HG03095 (cell line): ENCODE results near the gene ITM2C.

ENCODE experiments used
- ATAC-seq: cut with Tn5 transposase; IDR thresholded peaks from one replicate; pipeline ENCODE4 v1.9.1; 2021; ENCODE audit warnings: moderate library complexity; ENCODE audit not compliant: unreplicated experiment

The ITM2C gene

GRCh38 chr2:230924092-230924469 is 59.3 kb downstream of the ITM2C start:
- ATAC-seq, result no peak

- peak; percentile 32 for ATAC-seq
Observed at GRCh38 chr2:230924470-230925341, 60.0 kb downstream of the ITM2C start, which contains the start of gene GPR55. Gene GPR55 (minus strand): TSS chr2:230925242. CDS start chr2:230910962, 14,280 bp downstream.

GRCh38 chr2:230925443-230925878 is 60.7 kb downstream of the ITM2C start:
- peak; percentile 29 for ATAC-seq

GRCh38 chr2:230925879-230926765 is 61.4 kb downstream of the ITM2C start:
- peak; percentile 43 for ATAC-seq

- no peak for ATAC-seq
Observed at GRCh38 chr2:230927711-230928341, 63.1 kb downstream of the ITM2C start.
